ENCODE results near the gene ASXL2.
A peak's percentile ranks its signal among the peaks of the same experiment; 100 is the strongest.

ASXL2 gene

DNA sequence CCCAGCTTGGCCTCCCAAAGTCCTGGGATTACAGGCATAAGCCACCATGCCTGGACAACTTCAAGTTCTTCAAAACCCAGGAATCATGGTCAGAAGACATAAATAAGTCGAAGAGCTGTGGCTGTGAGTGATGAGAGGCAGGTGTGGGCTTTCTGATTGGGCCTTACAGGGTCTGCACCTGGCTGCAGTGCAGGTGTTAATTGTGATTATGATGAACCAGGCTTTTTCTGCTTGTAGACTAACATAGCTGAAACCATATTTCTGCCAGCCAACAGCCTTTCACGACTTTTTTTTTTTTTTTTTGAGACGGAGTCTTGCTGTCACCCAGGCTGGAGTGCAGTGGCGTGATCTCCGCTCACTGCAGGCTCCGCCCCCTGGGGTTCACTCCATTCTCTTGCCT lies 190.1 kb downstream of the ASXL2 start:
- no peaks in the 10 kb centered on the region for H3K9me3 Mint-ChIP-seq
- no peaks in the 10 kb centered on the region for H3K4me1 Mint-ChIP-seq
- ATAC-seq (no peak), DNase-seq (no peak)
- no peak overlapping the region for H3K27ac Mint-ChIP-seq
- H3K4me3 Mint-ChIP-seq = no peak overlapping the region
- H3K27me3 Mint-ChIP-seq = no peaks in the 10 kb centered on the region

DNA sequence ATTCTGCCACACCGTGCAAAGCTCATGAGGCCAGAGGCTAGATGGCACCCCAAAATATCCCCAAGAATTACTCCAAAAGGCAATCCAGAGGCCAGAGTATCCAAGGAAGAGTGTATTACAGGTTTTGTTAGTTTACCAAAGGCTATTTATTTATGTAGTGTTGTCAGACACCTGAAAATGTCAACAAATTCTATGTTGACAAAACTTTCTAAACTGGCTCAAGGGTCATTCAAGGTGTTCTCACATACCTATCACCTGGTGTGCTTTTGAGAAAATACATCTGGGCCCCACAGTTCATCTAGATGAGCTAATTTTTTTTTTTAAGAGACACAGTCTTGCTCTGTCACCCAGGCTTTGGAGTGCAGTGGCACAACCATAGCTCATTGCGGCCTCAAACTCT lies 192.5 kb downstream of the ASXL2 start:
- H3K4me3 Mint-ChIP-seq = no peak overlapping the region
- no peaks in the 10 kb centered on the region for H3K4me1 Mint-ChIP-seq
- ATAC-seq (no peak), DNase-seq (no peak)
- H3K27me3 Mint-ChIP-seq = no peaks in the 10 kb centered on the region
- H3K27ac Mint-ChIP-seq = no peak overlapping the region
- H3K9me3 Mint-ChIP-seq = no peaks in the 10 kb centered on the region

DNA sequence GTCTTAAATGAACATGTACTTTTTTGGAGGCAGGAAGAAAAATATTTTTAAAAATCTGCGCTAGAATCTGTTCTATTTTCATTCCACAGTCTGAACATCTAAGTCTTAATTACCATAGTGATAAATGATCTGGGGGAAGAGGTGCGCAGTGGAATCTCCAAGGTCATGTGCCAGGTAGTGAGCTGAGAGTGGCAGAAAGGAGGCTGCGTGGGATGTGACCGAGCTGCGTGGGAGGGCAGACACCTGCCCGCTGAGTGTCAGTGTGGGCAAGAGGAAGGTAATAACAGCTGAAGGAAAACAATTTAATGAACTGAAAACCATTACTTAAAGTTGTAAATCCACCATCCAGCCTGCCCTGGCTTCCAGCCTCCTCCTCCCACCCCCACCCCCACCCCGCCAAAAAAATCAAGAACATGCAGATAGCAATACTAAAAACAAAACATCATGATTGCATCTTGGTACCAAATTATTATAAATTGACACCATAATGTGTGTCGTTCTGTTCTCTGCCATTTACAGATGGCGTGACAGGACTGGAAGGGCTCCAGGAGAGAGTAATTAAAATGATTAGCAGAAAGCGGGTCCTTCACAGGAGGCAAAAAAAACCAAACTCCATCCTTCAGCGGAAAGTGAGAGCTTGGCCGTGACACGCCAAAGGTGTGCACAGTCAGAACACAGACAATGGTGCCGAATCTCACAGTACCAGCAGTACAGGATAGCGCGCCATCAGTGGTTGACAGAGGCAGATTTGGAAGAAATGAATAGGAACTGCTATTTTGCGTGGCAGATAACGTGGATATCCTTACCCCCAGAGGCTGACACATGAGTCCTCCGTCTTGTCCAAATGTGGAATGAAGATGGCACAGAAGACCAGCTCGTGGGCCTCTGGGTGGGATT lies 193.5 kb downstream of the ASXL2 start:
- Mint-ChIP-seq H3K27ac (peak overlapping the region in 1 of 2 donors; percentile 50), H3K27me3 (no peaks in the 10 kb centered on the region), H3K9me3 (no peaks in the 10 kb centered on the region), H3K4me3 (no peak overlapping the region), H3K4me1 (no peaks in the 10 kb centered on the region)
- DNase-seq (no peak), ATAC-seq (no peak)

Data from stimulated activated naive CD8-positive, alpha-beta T cell treated with anti-CD3 and anti-CD28 coated beads, Interleukin-15, amount 100 ng/mL, for 72 hours (primary cell).